Adrenal gland (tissue), 12 donors: Measurements from ENCODE around the gene GUCY1A1. TPM values are rescaled to one million over a fixed set of nuclear protein-coding genes. Genes with fewer than 3 reads are reported as not detected.

Experiments used
- DNase-seq, 7 donors: peaks; one replicate each; pipeline ENCODE4 v3.0.0-alpha.2; 2019 to 2020
- H3K27ac ChIP-seq, 5 donors: fragments of 200-600 bp; sonication (generic) in 4 of 5; 1 replicate in 3 of 5; 2 replicates in 2 of 5; pipeline versions ENCODE4 v1.5.1 to v1.8.0; 2016 to 2020; ENCODE audit warnings: mild to moderate bottlenecking in 1 of 5
- H3K27me3 ChIP-seq: fragments of 200-600 bp; 2 replicates; pipeline ENCODE4 v1.8.0; 2021
- H3K36me3 ChIP-seq, 2 donors: fragments of 200-600 bp; replicated peaks in 1 of 2; 1 replicate in 1 of 2; 2 replicates in 1 of 2; pipeline versions ENCODE4 v1.5.1 to v1.8.0; 2018 to 2022
- H3K4me1 ChIP-seq, 2 donors: fragments of 200-600 bp; replicated peaks in 1 of 2; 1 replicate in 1 of 2; 2 replicates in 1 of 2; pipeline versions ENCODE4 v1.5.1 to v1.8.0; 2018 to 2021
- H3K4me3 ChIP-seq, 4 donors: fragments of 200-600 bp; sonication (generic) in 3 of 4; one replicate each; pipeline ENCODE4 v1.5.1; 2016 to 2018
- H3K9me3 ChIP-seq, 3 donors: fragments of 200-600 bp; sonication (generic) in 1 of 3; replicated peaks in 1 of 3; 1 replicate in 2 of 3; 2 replicates in 1 of 3; pipeline versions ENCODE4 v1.5.1 to v1.8.0; 2016 to 2021
- POLR2A ChIP-seq, 2 donors: fragments of 450-650 bp; IDR thresholded peaks; one replicate each; pipeline ENCODE4 v1.6.1; 2017; ENCODE audit warnings: antibody characterized with exemption in 2 of 2, mild to moderate bottlenecking in 2 of 2, moderate library complexity in 1 of 2
- whole genome bisulfite sequencing, 4 donors: extraction: QIAGEN DNeasy Blood & Tissue Kit in 2 of 4; methylation state at CpG; one replicate each; pipeline versions ENCODE4 v1.1.5 to v1.1.7; 2013 to 2017; 5-methylcytosine and 5-hydroxymethylcytosine counted together
- intact Hi-C, 2 donors: fragments of 100-400 bp; cut with DNase I; formaldehyde crosslinking; loops; one replicate each; pipeline versions ENCODE4 v1.14.1 to v1.15.0; 2022 to 2023
- polyA plus RNA-seq, 3 donors: library from polyadenylated mRNA; stranded (reverse); fragments of 200-250 nt in 2 of 3; fragments of 350-450 nt in 1 of 3; fragmentation: Illumina TruSeq in 1 of 3; extraction: RNeasy Lipid Tissue Mini Kit (QIAGEN cat#74804) in 1 of 3; gene quantifications; one replicate each; pipeline ENCODE4 v1.2.3, GENCODE V29; 2013 to 2014
- total RNA-seq, 9 donors: library from RNA; depleted of rRNA in 4 of 9; stranded (reverse); fragments of >200 nt in 4 of 9; fragments of 120-200 nt in 1 of 9; fragmentation: NEBNext Ultra II Directional in 1 of 9; extraction: Animal tissue kit (Norgen Biotek cat#: 25700) in 1 of 9; gene quantifications; one replicate each; pipeline versions ENCODE4 v1.1.0 to v1.2.4, GENCODE V29; 2013 to 2023
- TF ChIP-seq, protein P1 (sequence below), 6 experiments: fragments of 450-650 bp in 4 of 6; fragments of 200-600 bp in 2 of 6; sonication (generic) in 1 of 6; IDR thresholded peaks; 1 replicate in 5 of 6; 2 replicates in 1 of 6; pipeline versions ENCODE4 v1.5.1 to v1.8.0; 2016 to 2021; ENCODE audit warnings: antibody characterized with exemption in 6 of 6, mild to moderate bottlenecking in 2 of 6, moderate library complexity in 1 of 6
- donor health status: healthy with polysubstance abuse.
- donor health status: Bipolar disorder and iron deficiency.
- donor health status: DM: yes; HTN: yes; CAD: no.
- donor health status: DM: no; HTN: no; CAD: no.
- donor health status: DM: no; HTN: no; CAD: no.
- donor health status: DM: yes; HTN: yes; CAD: no.

Gene GUCY1A1
- total and polyA plus RNA-seq, 12 donors: 2.3 to 17.1 (median 10.3) TPM

DNA sequence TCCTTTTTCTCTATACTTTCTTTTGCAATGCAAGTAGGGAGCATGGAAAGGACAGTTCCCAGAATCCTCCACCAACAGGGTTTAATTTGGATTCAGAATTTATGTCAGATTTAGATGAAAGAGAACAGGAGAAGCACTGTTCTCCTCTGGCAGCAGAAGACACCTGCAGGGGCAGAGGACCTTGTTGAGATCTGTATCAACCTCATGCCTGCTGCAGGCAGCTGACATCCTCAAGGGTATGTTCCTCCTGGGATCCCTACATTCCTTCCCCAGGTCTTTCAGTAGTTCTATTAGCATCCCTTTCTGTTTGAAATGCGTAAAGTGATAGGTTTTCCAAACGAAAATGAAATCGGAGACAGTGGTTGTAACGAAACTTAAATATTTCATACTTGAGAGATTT lies 10.6 kb upstream of the GUCY1A1 start:
- Histone ChIP-seq H3K27ac (no peak overlapping the region), H3K36me3 (no peaks in the 10 kb centered on the region), H3K4me1 (no peaks in the 10 kb centered on the region), H3K4me3 (no peak overlapping the region), H3K27me3 (no peaks in the 10 kb centered on the region), H3K9me3 (no peaks in the 10 kb centered on the region)
- DNase-seq: no peak
- 56 to 73% (median 69%) methylated on average over 4 of the region's 4 CpGs for WGBS, 4 donors
- intact Hi-C loops: no loop called here
- TF ChIP-seq, protein P1, sequence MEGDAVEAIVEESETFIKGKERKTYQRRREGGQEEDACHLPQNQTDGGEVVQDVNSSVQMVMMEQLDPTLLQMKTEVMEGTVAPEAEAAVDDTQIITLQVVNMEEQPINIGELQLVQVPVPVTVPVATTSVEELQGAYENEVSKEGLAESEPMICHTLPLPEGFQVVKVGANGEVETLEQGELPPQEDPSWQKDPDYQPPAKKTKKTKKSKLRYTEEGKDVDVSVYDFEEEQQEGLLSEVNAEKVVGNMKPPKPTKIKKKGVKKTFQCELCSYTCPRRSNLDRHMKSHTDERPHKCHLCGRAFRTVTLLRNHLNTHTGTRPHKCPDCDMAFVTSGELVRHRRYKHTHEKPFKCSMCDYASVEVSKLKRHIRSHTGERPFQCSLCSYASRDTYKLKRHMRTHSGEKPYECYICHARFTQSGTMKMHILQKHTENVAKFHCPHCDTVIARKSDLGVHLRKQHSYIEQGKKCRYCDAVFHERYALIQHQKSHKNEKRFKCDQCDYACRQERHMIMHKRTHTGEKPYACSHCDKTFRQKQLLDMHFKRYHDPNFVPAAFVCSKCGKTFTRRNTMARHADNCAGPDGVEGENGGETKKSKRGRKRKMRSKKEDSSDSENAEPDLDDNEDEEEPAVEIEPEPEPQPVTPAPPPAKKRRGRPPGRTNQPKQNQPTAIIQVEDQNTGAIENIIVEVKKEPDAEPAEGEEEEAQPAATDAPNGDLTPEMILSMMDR (IDR thresholded peaks at IDR 0.05): no peak
- TF ChIP-seq POLR2A (IDR thresholded peaks at IDR 0.05): no peak

DNA sequence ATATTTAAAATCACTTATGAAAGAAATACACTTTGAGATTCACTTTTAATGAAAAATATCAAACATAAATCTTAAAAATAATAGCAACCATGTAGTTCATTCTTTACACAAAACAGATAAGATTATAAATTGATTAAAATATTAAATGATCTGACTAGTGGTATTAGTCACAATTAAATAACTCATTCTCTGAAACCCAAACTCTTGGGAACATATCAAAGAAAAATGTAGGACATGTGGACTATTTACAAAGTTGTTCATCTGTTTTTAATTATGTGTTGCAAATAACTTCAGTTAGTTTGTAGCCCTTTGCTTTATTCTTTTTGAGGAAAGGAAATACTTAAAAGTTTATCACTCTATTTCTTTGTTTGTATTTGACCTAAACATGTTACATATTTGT lies 9.5 kb upstream of the GUCY1A1 start:
- intact Hi-C loops: no loop called here
- no peak overlapping the region for H3K4me3 ChIP-seq
- H3K27ac ChIP-seq: no peak overlapping the region
- no peak for DNase-seq
- H3K27me3 ChIP-seq: no peaks in the 10 kb centered on the region
- H3K9me3 ChIP-seq: no peaks in the 10 kb centered on the region
- H3K36me3 ChIP-seq: no peaks in the 10 kb centered on the region
- TF ChIP-seq POLR2A (IDR thresholded peaks at IDR 0.05): no peak
- TF ChIP-seq, protein P1 (IDR thresholded peaks at IDR 0.05): no peak
- no peaks in the 10 kb centered on the region for H3K4me1 ChIP-seq

DNA sequence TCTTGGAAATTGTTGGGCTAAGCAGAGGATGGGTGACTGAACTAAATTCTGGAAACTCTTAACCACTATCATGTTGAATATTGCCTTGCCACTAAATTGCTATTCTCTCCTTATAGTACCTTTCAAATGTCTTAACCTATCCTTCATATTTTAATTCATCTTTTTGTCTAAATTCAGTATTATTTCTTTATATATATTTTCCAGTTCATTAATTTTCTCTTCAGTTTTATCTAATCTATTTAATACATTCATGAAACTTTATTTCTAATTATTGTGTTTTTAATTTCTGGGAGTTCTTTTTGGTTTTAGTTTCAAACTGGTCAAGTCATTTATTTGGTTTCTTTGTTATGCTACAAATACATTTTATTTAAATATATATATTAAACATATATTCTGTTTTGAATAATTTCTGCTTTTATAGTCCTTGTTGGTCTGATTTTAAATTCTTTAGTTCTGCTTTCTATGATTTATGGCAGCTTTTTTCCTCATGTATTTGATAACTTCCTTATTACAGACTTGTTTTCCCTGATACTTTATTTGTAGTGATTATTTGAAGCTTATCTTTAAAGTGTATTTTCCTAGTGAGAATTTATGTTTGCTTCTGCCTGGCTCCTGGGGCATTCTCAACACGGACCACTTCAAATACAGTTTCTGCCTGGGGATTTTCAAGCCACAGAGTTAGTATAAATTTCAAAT lies 8.5 kb upstream of the GUCY1A1 start:
- WGBS, 4 donors: 26 to 57% (median 44%) methylated on average over 1 of the region's 1 CpG
- intact Hi-C loops: no loop called here
- DNase-seq: no peak

DNA sequence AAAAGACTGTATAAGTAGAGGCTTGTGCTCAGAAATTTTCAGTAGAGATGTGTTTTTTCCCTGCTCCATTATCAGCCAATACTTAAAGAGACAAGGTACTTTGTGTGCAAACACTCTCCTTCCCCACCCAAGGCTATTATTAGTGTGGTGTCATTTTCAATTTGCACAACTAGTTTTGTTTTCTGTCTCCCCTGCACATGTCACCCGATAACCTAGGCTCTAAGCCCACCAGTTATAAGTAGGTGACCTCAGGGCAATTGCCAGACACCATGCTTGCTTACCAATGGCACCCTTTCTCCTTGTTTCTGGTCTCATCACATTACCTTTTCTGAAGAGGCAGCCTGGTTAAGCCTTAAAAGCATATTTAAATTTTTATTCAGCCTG lies 8.0 kb upstream of the GUCY1A1 start:
- H3K4me3 ChIP-seq: peak overlapping the region in 1 of 4 donors; percentile 32
- DNase-seq: no peak
- TF ChIP-seq POLR2A (IDR thresholded peaks at IDR 0.05): no peak
- TF ChIP-seq, protein P1 (IDR thresholded peaks at IDR 0.05): no peak
- no peaks in the 10 kb centered on the region for H3K4me1 ChIP-seq
- 63 to 80% (median 71%) methylated on average over 1 of the region's 1 CpG for WGBS, 4 donors
- no peaks in the 10 kb centered on the region for H3K27me3 ChIP-seq
- no peaks in the 10 kb centered on the region for H3K9me3 ChIP-seq
- no peaks in the 10 kb centered on the region for H3K36me3 ChIP-seq
- intact Hi-C loops: no loop called here
- no peak overlapping the region for H3K27ac ChIP-seq

More for the DNA sequence above, 8.5 kb upstream of the GUCY1A1 start:
- H3K4me1 ChIP-seq: no peaks in the 10 kb centered on the region
- H3K36me3 ChIP-seq: no peaks in the 10 kb centered on the region
- TF ChIP-seq POLR2A (IDR thresholded peaks at IDR 0.05): no peak
- TF ChIP-seq, protein P1 (IDR thresholded peaks at IDR 0.05): no peak
- H3K9me3 ChIP-seq: no peaks in the 10 kb centered on the region
- H3K4me3 ChIP-seq: peak overlapping the region in 1 of 4 donors; percentile 32
- no peak overlapping the region for H3K27ac ChIP-seq
- no peaks in the 10 kb centered on the region for H3K27me3 ChIP-seq
